Activated naive CD4-positive, alpha-beta T cell treated with anti-CD3 and anti-CD28 coated beads, Interleukin-2, amount 10 ng/mL, durations not matched to agents 7 days and 5 days (primary cell): ENCODE data around the gene SDR39U1.

Source experiments
- CTCF ChIA-PET: fragments of 350-600 bp; sonication (Branson Sonifier 250); formaldehyde crosslinking; loops from one replicate; lab custom pipeline; 2021; ENCODE audit warnings: antibody characterized with exemption; lab: Charles Lee
- DNase-seq: peaks from one replicate; pipeline ENCODE4 v3.0.0-alpha.2; 2020
- H3K27ac Mint-ChIP-seq: one replicate; pipeline ENCODE4 v1.8.0; 2021; ENCODE audit warnings: mild to moderate bottlenecking, moderate library complexity, mixed read lengths
- H3K27me3 Mint-ChIP-seq: one replicate; pipeline ENCODE4 v1.8.0; 2021; ENCODE audit warnings: mild to moderate bottlenecking, mixed read lengths
- H3K36me3 Mint-ChIP-seq: one replicate; pipeline ENCODE4 v1.8.0; 2021; ENCODE audit warnings: mixed read lengths
- H3K4me1 Mint-ChIP-seq: one replicate; pipeline ENCODE4 v1.8.0; 2021; ENCODE audit warnings: mixed read lengths
- H3K4me3 Mint-ChIP-seq: one replicate; pipeline ENCODE4 v1.8.0; 2021; ENCODE audit warnings: mild to moderate bottlenecking, moderate library complexity, mixed read lengths
- H3K9me3 Mint-ChIP-seq: one replicate; pipeline ENCODE4 v1.8.0; 2021; ENCODE audit warnings: mixed read lengths

SDR39U1 gene

GRCh38 chr14:24392325-24393091 lies 50.1 kb downstream of the SDR39U1 start:
- Mint-ChIP-seq H3K4me1 (no peaks in the 10 kb centered on the region), H3K27me3 (peaks cover 63% of the 10 kb centered on the region), H3K9me3 (no peaks in the 10 kb centered on the region), H3K36me3 (no peaks in the 10 kb centered on the region), H3K27ac (no peak overlapping the region), H3K4me3 (no peak overlapping the region)
- DNase-seq = no peak
- CTCF ChIA-PET = no interaction called here

DNA sequence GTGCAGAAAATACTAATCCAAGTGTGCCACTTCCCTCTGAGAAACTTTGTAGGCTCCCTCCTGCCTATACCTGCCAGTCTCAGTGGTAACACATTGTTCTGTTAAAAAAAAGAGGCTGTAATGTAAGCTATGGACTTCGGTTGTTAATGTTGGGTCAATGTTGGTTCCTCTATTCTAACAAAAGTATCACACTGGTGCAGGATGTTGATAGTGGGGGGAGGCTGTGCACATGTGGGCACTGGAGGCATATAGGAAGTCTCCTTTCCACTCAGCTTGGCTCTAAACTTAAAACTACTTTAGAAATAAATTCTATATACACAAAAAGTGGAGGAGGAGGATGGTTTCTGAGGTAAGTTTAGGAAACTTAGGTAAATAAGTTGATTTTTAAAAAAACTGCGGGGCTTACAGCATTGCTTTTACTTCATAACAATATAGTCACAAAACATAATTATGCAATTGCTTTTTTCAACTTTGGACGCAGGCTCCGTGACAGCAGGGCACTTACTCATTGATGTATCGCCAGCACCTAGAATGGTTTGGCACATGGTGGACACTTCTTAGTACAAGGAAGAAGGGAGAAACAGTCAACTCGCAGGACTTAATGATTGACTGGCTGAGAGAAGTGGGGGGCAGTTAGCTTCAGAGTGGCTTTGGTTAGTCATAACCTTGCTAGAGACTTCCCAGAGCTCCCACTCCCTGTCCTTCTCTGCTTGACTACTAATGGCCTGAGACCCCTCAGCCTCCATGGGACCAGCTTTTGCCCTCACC lies 51.7 kb downstream of the SDR39U1 start:
- Mint-ChIP-seq H3K36me3 (no peaks in the 10 kb centered on the region), H3K4me1 (no peaks in the 10 kb centered on the region), H3K4me3 (no peak overlapping the region), H3K9me3 (no peaks in the 10 kb centered on the region), H3K27me3 (peaks cover 57% of the 10 kb centered on the region), H3K27ac (no peak overlapping the region)
- CTCF ChIA-PET = no interaction called here
- no peak for DNase-seq
